ENCODE results near the gene TIMM13. TPM values are rescaled to one million over a fixed set of nuclear protein-coding genes. Genes with fewer than 3 reads are reported as not detected.
"Not testable (repeated sequence)": the region's sequence is repeated elsewhere in the genome, so short reads cannot be mapped to it uniquely, and the experiment has no call there.

TIMM13 gene
- polyA plus RNA-seq, 4 donors: 62.6 to 125 (median 71.4) TPM

GRCh38 chr19:2416321-2417097, 10.9 kb downstream of the TIMM13 start:
- DNase-seq (ENCODE audit: low read depth in 4 of 4, low spot score in 3 of 4): no peak

- DNase-seq (ENCODE audit: low read depth in 4 of 4, low spot score in 3 of 4): no peak
Observed at GRCh38 chr19:2415973-2416319, 11.4 kb downstream of the TIMM13 start.

GRCh38 chr19:2415281-2415972, 12.0 kb downstream of the TIMM13 start:
- no peak for DNase-seq (ENCODE audit: low read depth in 4 of 4, low spot score in 3 of 4)

GRCh38 chr19:2413629-2414028, 13.8 kb downstream of the TIMM13 start:
- no peak for DNase-seq (ENCODE audit: low read depth in 4 of 4, low spot score in 3 of 4)

GRCh38 chr19:2413159-2413558, 14.2 kb downstream of the TIMM13 start:
- DNase-seq (ENCODE audit: low read depth in 4 of 4, low spot score in 3 of 4): no peak

DNA sequence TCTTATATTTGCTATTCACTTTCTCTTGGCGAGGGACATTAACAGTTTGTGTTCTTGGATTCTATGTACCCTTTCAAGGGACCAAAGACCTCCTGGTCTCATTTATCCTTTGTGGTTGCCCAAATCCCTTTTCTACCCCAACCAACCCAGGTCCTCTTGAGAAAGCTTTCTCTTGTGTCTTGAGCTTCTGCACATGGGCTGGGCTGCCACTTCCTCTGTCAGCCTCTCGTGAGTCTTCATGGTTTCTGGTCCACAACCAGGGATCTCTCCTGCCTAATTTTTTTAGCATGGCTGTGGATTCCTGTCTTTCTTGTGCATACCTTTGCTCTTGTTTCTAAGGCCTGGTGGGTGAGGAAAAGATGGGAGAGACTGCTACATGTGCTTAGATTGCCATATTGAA, 14.9 kb downstream of the TIMM13 start:
- no peak for DNase-seq (ENCODE audit: low read depth in 4 of 4, low spot score in 3 of 4)

- no peak for DNase-seq (ENCODE audit: low read depth in 4 of 4, low spot score in 3 of 4)
Observed at GRCh38 chr19:2411709-2412108, 15.7 kb downstream of the TIMM13 start.

DNA sequence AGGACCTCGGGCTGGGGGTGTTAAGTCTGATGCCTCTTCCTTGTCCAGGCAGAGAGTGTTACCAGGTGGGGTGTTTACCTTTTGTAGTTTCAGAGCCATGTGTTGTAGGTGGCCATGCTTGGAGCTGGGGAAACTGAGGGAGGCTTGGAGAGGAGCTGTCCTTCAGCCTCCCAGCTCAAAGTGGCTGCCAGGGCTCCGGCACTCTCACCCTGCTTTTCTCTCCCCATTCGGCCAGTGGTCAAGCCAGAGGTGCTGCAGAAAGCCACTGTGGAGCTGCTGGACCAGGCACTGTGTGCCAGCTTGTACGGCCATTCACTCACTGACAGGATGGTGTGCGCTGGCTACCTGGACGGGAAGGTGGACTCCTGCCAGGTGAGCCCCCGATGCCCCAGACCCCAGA, 17.4 kb downstream of the TIMM13 start:
- no peak for DNase-seq (ENCODE audit: low read depth in 4 of 4, low spot score in 3 of 4)

DNA sequence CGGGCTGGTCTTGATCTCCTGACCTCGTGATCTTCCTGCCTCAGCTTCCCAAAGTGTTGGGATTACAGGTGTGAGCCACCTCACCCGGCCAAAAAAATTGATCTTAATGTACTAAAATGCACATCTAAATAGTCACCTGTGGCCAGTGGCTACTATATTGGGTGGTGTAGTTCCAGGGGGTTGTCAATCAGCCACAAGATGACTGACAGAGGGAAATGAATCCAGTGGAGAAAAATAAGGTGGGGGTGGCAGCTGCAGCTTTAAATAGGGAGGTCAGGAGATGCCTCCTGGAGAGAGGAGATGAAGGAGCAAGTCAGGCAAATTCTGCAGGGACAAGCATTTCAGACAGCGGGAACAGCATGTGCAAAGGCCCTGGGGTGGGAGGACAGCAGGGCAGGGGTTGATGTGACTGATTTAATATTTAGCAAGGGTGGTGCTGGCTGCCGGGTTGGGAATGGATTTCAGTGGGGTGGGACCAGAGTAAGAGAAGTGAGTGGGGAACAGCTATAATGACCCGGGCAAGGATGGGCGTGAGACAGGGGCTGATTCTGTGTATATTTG, 18.0 kb downstream of the TIMM13 start:
- no peak for DNase-seq (ENCODE audit: low read depth in 4 of 4, low spot score in 3 of 4)

- no peak for DNase-seq (ENCODE audit: low read depth in 4 of 4, low spot score in 3 of 4)
Observed at GRCh38 chr19:2408247-2408646, 19.1 kb downstream of the TIMM13 start.

- DNase-seq (ENCODE audit: low read depth in 4 of 4, low spot score in 3 of 4): no peak
Observed at GRCh38 chr19:2399582-2399981, 27.8 kb downstream of the TIMM13 start.

DNA sequence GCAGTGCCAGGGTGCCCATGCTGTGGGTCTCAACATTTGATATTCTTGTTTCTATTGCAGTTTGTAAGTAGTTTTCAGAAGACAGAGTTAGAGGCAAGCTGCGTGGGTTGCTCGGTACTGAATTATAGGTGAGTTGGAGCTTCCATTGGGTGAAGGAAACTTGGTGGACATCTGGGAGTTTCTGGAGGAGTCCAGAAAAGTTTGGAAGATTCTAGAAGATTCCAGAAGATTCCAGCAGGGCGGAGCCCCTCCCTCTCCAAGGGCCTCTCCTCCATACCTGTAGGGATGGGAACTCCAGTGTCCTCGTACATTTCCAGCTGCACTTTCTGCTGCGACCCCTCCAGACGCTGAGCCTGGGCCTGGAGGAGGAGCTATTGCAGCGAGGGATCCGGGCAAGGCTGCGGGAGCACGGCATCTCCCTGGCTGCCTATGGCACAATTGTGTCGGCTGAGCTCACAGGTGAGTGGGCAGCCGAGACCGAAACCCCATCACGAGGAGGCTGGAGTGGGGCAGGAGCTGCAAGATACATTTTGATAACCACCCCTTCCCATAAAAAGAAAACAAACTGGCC, 28.6 kb downstream of the TIMM13 start:
- DNase-seq (ENCODE audit: low read depth in 4 of 4, low spot score in 3 of 4): no peak

GRCh38 chr19:2397173-2397572, 30.2 kb downstream of the TIMM13 start:
- DNase-seq (ENCODE audit: low read depth in 4 of 4, low spot score in 3 of 4): not testable (repeated sequence)

DNA sequence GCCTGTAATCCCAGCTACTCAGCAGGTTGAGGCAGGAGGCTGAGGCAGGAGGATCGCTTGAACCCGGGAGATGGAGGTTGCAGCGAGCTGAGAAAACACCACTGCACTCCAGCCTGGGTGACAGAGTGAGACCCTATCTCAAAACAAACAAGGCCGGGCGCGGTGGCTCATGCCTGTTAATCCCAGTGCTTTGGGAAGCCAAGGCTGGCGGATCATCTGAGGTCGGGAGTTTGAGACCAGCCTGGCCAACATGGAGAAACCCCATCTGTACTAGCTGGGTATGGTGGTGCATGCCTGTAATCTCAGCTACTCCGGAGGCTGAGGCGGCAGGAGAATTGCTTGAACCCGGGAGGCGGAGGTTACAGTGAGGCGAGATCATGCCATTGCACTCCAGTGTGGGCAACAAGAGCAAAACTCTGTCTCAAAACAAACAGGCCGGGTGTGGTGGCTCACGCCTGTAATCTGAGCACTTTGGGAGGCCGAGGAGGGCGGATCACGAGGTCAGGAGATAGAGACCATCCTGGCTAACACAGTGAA, 32.0 kb downstream of the TIMM13 start:
- DNase-seq (ENCODE audit: low read depth in 4 of 4, low spot score in 3 of 4): not testable (repeated sequence)

DNA sequence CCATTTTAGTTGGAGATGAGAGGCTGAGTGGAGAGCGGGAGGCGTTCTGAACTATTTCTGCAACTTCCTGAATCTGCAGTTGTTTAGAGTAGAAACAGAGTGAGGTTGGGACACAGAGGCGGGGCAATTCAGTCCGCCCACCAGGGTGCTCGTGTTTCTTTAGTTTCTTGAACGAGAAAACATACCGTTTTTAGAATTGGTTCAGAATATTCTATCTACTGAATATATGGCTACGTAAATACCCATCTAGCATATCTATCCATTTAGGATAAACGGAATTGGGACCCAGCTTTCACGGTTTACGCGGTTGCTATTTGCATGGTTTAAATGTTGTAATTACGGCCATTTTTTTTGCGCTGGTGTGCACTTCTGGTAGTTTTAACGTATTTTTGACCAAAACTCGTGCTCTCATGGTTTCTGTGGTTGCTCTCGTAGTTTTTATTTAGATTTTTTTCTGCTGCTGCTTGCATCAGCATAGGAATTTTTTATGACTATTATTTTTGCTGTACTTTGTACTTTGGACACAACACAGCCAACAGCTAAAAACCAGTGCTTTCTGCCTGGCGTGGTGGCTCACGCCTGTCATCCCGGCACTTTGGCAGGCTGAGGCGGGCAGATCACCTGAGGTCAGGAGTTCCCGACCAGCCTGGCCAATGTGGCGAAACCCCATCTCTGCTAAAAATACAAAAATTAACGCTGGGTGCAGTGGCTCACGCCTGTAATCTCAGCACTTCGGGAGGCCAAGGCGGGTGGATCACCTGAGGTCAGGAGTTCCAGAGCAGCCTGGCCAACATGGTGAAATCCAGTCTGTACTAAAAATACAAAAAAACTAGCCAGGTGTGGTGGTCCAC, 32.7 kb downstream of the TIMM13 start:
- DNase-seq (ENCODE audit: low read depth in 4 of 4, low spot score in 3 of 4): no peak

GRCh38 chr19:2394054-2394441, 33.3 kb downstream of the TIMM13 start:
- no peak for DNase-seq (ENCODE audit: low read depth in 4 of 4, low spot score in 3 of 4)

GRCh38 chr19:2392899-2393298, 34.5 kb downstream of the TIMM13 start:
- not testable (repeated sequence) for DNase-seq (ENCODE audit: low read depth in 4 of 4, low spot score in 3 of 4)

- DNase-seq (ENCODE audit: low read depth in 4 of 4, low spot score in 3 of 4): no peak
Observed at GRCh38 chr19:2392366-2392765, 35.0 kb downstream of the TIMM13 start.

DNA sequence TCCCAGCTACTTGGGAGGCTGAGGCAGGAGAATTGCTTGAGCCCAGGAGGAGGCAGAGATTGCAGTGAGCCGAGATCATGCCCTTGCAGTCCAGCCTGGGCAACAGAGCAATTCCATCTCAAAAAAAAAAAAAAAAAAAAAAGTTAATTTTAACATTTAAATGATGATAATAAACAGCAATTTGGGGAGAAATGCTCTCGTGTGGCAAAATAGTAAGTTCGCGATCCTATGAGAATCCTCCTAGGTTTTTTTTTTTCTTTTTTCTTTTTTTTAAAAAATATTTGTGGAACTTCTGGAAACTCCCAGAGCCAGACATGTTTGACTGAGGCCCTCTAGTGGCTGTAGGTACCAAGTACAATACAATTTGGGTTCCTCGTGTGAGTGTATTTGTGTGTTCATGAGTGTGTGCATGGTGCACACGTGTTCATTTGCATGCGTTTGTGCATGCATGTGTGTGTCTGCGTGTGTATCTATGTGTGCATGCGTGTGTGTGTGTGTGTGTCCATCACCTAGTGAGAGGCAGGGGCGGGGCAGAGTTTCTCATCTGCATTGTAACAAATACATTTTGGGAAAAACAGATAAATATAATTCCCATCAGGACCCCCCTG, 36.2 kb downstream of the TIMM13 start:
- no peak for DNase-seq (ENCODE audit: low read depth in 4 of 4, low spot score in 3 of 4)

DNA sequence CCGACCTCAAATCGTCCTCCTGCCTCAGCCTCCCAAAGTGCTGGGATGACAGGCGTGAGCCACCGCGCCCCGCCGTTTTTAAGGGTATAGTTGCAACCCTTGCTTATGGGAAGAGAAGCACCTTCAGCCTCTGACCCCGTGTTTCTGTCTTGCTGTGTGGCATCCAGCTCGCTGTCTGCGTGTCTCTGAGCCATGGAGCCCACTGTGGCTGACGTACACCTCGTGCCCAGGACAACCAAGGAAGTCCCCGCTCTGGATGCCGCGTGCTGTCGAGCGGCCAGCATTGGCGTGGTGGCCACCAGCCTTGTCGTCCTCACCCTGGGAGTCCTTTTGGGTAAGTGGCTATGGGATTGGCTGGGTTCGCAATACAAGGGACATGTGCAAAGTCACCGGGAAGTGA, 37.8 kb downstream of the TIMM13 start:
- no peak for DNase-seq (ENCODE audit: low read depth in 4 of 4, low spot score in 3 of 4)

All from right renal pelvis (tissue), 4 donors.